ENCODE data around the gene MAMLD1. TPM values are rescaled to one million over a fixed set of nuclear protein-coding genes. Genes with fewer than 3 reads are reported as not detected.
A peak's percentile ranks its signal among the peaks of the same experiment; 100 is the strongest.

MAMLD1 gene
- total RNA-seq, 1 donor from 2014 or later = 2.5 TPM

DNA sequence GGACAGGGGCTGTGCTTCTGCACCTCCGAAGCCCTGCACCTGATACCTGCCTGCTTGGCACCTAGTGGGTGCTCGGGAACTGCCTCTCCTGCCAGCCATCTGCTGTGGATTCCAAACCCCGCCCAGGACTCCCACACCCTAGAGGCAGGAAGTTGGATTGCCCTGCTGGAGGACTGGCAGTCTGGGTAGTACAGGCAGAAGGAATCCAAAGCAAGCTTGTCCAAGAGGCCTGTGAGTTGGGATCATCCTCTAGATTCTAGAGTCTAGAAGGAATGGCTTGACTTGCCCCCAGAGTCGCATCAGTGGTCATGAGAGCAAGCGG is 140.7 kb downstream of the MAMLD1 start:
- TF ChIP-seq, protein P1, sequence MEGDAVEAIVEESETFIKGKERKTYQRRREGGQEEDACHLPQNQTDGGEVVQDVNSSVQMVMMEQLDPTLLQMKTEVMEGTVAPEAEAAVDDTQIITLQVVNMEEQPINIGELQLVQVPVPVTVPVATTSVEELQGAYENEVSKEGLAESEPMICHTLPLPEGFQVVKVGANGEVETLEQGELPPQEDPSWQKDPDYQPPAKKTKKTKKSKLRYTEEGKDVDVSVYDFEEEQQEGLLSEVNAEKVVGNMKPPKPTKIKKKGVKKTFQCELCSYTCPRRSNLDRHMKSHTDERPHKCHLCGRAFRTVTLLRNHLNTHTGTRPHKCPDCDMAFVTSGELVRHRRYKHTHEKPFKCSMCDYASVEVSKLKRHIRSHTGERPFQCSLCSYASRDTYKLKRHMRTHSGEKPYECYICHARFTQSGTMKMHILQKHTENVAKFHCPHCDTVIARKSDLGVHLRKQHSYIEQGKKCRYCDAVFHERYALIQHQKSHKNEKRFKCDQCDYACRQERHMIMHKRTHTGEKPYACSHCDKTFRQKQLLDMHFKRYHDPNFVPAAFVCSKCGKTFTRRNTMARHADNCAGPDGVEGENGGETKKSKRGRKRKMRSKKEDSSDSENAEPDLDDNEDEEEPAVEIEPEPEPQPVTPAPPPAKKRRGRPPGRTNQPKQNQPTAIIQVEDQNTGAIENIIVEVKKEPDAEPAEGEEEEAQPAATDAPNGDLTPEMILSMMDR (conservative IDR thresholded peaks at IDR 0.05; ENCODE audit: low read depth, low read length) = peak; percentile 12
- DNase-seq (ENCODE audit: low read depth) = no peak
- H3K4me3 ChIP-seq (ENCODE audit: low read depth, low read length) = no peak overlapping the region

DNA sequence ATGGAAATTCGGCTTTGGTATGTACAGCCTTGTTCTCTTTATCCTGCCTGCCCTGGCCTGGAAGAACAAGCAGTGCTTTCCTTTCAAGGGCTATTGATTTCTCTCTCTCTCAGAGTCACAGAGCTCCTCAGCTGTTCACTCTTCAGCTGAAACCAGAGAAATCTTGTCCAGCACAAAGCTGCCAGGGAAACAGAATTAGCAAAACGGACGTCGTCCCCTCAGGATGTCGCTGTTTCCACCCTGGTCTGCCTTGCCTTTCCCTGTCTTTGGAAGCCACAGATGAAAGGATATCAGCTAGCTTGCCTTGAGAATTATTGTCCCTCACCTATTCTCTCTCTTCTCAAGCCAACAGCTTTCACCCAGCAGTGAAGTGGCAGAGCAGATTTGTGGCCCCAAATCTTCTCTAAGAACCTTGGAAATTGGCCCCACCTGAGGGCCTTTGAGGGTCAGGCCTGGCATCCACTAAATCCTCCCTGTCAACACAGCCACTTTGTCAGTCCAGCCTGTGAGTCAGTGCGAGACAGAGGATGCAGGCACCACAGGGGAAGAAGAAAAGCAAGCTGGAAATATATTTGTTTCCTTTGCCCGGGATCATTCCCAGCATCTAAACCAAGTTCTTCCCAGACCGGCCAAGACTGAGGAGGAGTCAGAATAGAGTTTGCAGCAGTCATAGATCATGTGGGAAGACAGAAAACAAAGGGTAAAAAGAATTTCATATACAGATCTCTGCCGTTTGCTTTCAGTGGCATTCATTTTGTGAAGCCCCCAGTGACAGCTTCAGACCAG is 141.5 kb downstream of the MAMLD1 start:
- DNase-seq (ENCODE audit: low read depth) = no peak
- TF ChIP-seq, protein P1 (conservative IDR thresholded peaks at IDR 0.05; ENCODE audit: low read depth, low read length) = no peak
- no peak overlapping the region for H3K4me3 ChIP-seq (ENCODE audit: low read depth, low read length)

DNA sequence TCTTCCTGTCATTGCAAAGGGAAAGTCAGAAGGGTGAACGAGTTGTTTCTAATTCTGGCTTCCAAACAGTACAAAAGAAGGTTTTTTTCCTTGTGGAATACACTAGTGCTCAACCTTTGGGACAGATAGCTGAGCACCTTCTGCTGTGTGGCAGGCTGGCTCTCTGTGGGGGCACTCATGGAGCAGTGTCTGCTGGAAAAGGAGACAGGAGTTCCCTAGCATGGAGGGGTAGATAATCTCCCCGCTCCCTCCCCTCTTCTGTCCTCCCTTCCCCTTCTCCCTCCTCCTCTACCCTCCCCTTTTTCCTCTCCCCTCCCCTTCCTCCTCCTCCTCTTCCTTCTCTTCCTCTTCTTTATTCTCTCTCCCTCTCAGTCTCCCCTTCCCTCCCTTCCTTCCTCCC is 142.9 kb downstream of the MAMLD1 start:
- TF ChIP-seq, protein P1 (conservative IDR thresholded peaks at IDR 0.05; ENCODE audit: low read depth, low read length) = no peak
- H3K4me3 ChIP-seq (ENCODE audit: low read depth, low read length) = no peak overlapping the region
- DNase-seq (ENCODE audit: low read depth) = no peak

DNA sequence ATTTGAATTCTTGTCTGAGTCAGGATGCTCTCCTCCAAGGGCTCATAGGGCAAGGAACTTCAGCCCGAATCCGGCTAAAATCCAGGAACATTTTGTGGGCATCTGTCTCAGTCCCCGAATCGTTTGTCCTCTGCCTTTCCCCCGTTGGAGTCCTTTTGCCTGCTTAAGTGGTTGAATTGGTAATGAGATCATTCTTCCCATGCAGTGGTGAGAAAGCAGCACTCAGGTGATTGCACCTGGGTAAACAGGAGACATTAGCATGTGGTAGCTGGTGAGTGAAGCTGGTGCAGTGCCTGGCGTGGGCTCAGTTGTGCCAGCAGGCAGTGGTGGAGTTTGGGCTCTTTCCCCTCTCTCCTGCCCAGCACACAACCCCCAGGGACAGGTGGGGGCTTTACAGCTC is 143.4 kb downstream of the MAMLD1 start:
- TF ChIP-seq, protein P1 (conservative IDR thresholded peaks at IDR 0.05; ENCODE audit: low read depth, low read length) = no peak
- H3K4me3 ChIP-seq (ENCODE audit: low read depth, low read length) = no peak overlapping the region
- no peak for DNase-seq (ENCODE audit: low read depth)

DNA sequence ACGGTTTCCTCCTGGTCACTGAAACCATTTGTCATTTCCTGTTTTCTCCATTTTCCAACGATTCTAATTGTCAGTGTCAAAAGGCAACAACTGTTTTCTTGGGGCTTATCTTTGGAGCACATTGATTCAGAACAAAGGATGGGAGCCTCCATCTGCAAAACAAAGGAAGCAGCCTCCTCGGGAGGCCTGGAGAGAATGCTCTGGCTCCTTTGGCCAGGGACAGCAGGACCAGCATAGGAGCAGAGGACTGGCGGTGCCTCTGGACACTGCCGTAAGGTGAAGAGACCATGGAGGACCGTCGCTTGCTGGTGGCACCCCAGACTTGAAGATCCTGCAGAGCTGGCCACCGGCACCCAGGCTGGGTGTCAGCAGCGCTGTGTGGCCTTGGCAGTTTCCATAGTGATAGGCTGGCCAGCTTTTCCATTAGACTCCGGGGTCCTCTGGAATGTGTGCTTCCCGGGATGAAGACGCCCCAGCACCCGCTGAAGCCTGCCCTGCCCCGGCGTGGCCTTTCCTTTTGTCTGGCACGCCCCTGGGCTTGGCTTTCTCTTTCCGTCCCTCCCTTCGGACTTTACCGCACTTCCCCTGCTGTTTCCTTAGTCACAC is 144.2 kb downstream of the MAMLD1 start:
- no peak overlapping the region for H3K4me3 ChIP-seq (ENCODE audit: low read depth, low read length)
- TF ChIP-seq, protein P1 (conservative IDR thresholded peaks at IDR 0.05; ENCODE audit: low read depth, low read length) = no peak
- no peak for DNase-seq (ENCODE audit: low read depth)

DNA sequence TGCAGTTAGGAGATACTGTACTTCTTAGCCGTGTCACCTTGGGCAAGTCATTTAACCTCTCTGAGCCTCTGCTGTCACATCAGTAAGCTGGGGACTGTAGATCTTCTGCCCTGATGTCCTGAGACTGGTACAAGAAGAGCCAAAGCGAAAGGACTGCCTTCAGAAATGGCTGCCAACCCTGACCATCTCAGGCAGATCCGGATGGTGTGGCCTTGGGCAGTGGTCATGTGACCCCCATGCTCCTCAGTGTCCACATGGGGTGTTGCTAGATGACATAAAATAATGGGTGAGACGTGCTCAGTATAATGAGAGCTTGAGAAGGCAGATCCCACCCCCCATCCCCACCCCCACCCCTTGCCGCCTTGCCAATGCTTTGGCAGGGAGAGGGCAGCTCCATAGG is 144.9 kb downstream of the MAMLD1 start:
- TF ChIP-seq, protein P1 (conservative IDR thresholded peaks at IDR 0.05; ENCODE audit: low read depth, low read length) = no peak
- no peak overlapping the region for H3K4me3 ChIP-seq (ENCODE audit: low read depth, low read length)
- no peak for DNase-seq (ENCODE audit: low read depth)
